GM12878 (cell line): ENCODE data around the gene PDZD2. TPM values are rescaled to one million over a fixed set of nuclear protein-coding genes. Genes with fewer than 3 reads are reported as not detected.

Experiments used
- ATAC-seq: fragments of 200-7000 bp; cut with Tn5 transposase; 3 replicates; pipeline ENCODE4 v1.9.1; 2020; ENCODE audit warnings: mild to moderate bottlenecking, moderate library complexity
- BruUV-seq: library from RNA; stranded (reverse); fragments of 400-500 nt; replicated peaks from 2 replicates; lab custom pipeline; 2021; lab: Mats Ljungman, UMichigan
- CTCF ChIA-PET: fragments of 300-600 bp; sonication (Branson Sonifier 250); formaldehyde crosslinking; extraction: SDS; loops from one replicate; lab custom pipeline; 2021; ENCODE audit warnings: inconsistent platforms; lab: Yijun Ruan, JAX
- POLR2A ChIA-PET: fragments of 350-600 bp; formaldehyde crosslinking; extraction: SDS; loops from one replicate; lab custom pipeline; 2021; ENCODE audit warnings: inconsistent platforms; lab: Charles Lee
- RAD21 ChIA-PET: fragments of 300-600 bp; sonication (Branson Sonifier 250); formaldehyde crosslinking; loops from one replicate; lab custom pipeline; 2023; ENCODE audit warnings: antibody characterized with exemption; ENCODE audit not compliant: unreplicated experiment; lab: Charles Lee
- SMC1A ChIA-PET: fragments of 300-600 bp; sonication (Branson Sonifier 250); formaldehyde crosslinking; loops from one replicate; lab custom pipeline; 2023; ENCODE audit not compliant: unreplicated experiment, uncharacterized antibody; lab: Charles Lee
- DNase-seq: peaks from one replicate; pipeline ENCODE4 v3.0.0-alpha.2; 2011; ENCODE audit warnings: low read depth, low spot score
- FAIRE-seq: peaks from 3 replicates; lab custom pipeline; 2011; peaks lifted over from hg19 to GRCh38; lab: Jason Lieb, UNC
- H2AFZ ChIP-seq: 2 replicates; pipeline ENCODE4 v1.6.0; 2011; ENCODE audit warnings: low read depth, low read length, control low read depth; ENCODE audit not compliant: control insufficient read depth
- H3K27ac ChIP-seq: 2 replicates; pipeline ENCODE4 v1.5.1; 2011; ENCODE audit warnings: control low read depth; ENCODE audit not compliant: control insufficient read depth, insufficient read depth
- H3K27me3 ChIP-seq, 2 experiments: replicated peaks in 1 of 2; 2 replicates each; pipeline versions ENCODE4 v1.6.0 to v1.6.1; 2011; ENCODE audit warnings: low read length in 1 of 2; ENCODE audit not compliant: control insufficient read depth in 2 of 2, insufficient read depth in 2 of 2
- H3K36me3 ChIP-seq, 2 experiments: 2 replicates each; pipeline ENCODE4 v1.5.1; 2011; ENCODE audit warnings: low read length in 1 of 2; ENCODE audit not compliant: control insufficient read depth in 2 of 2, insufficient read depth in 2 of 2
- H3K4me1 ChIP-seq: 2 replicates; pipeline ENCODE4 v1.6.1; 2011; ENCODE audit warnings: mild to moderate bottlenecking, low read length, moderate library complexity, mixed read lengths; ENCODE audit not compliant: control insufficient read depth, insufficient read depth
- H3K4me2 ChIP-seq: 2 replicates; pipeline ENCODE4 v1.6.0; 2011; ENCODE audit warnings: control low read depth; ENCODE audit not compliant: control insufficient read depth, insufficient read depth
- H3K4me3 ChIP-seq: fragments of 200-600 bp; sonication (generic); 2 replicates; pipeline ENCODE4 v1.5.1; 2016
- H3K79me2 ChIP-seq: 2 replicates; pipeline ENCODE4 v1.6.0; 2011; ENCODE audit warnings: low read length; ENCODE audit not compliant: control insufficient read depth, insufficient read depth
- H3K9ac ChIP-seq: 2 replicates; pipeline ENCODE4 v1.8.0; 2011; ENCODE audit warnings: low read length, control low read depth, mixed read lengths; ENCODE audit not compliant: control insufficient read depth, insufficient read depth
- H3K9me3 ChIP-seq: replicated peaks from 3 replicates; pipeline ENCODE4 v1.5.1; 2011; ENCODE audit warnings: mild to moderate bottlenecking, low read length; ENCODE audit not compliant: control insufficient read depth, insufficient read depth
- H4K20me1 ChIP-seq: 2 replicates; pipeline ENCODE4 v1.6.0; 2011; ENCODE audit not compliant: control insufficient read depth, insufficient read depth
- EP300 ChIP-seq, 2 experiments: fragments of 150-350 bp in 1 of 2; IDR thresholded peaks; 2 replicates each; pipeline ENCODE4 v1.6.1; 2011 to 2012; ENCODE audit warnings: low read depth in 2 of 2, low read length in 2 of 2, borderline replicate concordance in 1 of 2, improper control_type of control experiment in 1 of 2, inconsistent platforms in 1 of 2; ENCODE audit not compliant: control insufficient read depth in 1 of 2
- NFYB ChIP-seq: IDR thresholded peaks from 2 replicates; pipeline ENCODE4 v1.6.1; 2011; ENCODE audit warnings: low read depth, mild to moderate bottlenecking, low read length, improper control_type of control experiment, moderate library complexity; ENCODE audit not compliant: insufficient read depth
- NR2F1 ChIP-seq: fragments of 450-650 bp; conservative IDR thresholded peaks from 2 replicates; pipeline ENCODE4 v1.6.1; 2017; ENCODE audit warnings: mild to moderate bottlenecking
- PAX8 ChIP-seq: fragments of 450-650 bp; IDR thresholded peaks from 2 replicates; pipeline ENCODE4 v1.6.1; 2017; ENCODE audit warnings: mild to moderate bottlenecking, moderate library complexity
- RB1 ChIP-seq: fragments of 450-650 bp; formaldehyde crosslinking; IDR thresholded peaks from 2 replicates; pipeline ENCODE4 v1.6.1; 2017; ENCODE audit warnings: mild to moderate bottlenecking, borderline replicate concordance
- SREBF1 ChIP-seq: IDR thresholded peaks from 2 replicates; pipeline ENCODE4 v1.6.1; 2012; ENCODE audit warnings: mild to moderate bottlenecking, low read length
- SREBF2 ChIP-seq: IDR thresholded peaks from 2 replicates; pipeline ENCODE4 v1.6.1; 2012; ENCODE audit warnings: mild to moderate bottlenecking, low read length
- SRF ChIP-seq, 2 experiments: IDR thresholded peaks; 2 replicates each; pipeline ENCODE4 v1.6.1; 2011; ENCODE audit warnings: low read depth in 2 of 2, low read length in 2 of 2, mild to moderate bottlenecking in 1 of 2, moderate library complexity in 1 of 2
- SUZ12 ChIP-seq: fragments of 200-600 bp; sonication (generic); IDR thresholded peaks from one replicate; pipeline ENCODE4 v1.6.1; 2018; ENCODE audit warnings: antibody characterized with exemption, mild to moderate bottlenecking; ENCODE audit not compliant: unreplicated experiment
- YY1 ChIP-seq: IDR thresholded peaks from 2 replicates; pipeline ENCODE4 v1.6.1; 2011; ENCODE audit warnings: low read depth, mild to moderate bottlenecking, low read length
- WGBS: methylation state at CpG from one replicate; pipeline ENCODE4 v1.1.6; 2016; ENCODE audit warnings: low lambda C conversion rate; ENCODE audit not compliant: insufficient replicate concordance, insufficient coverage; ENCODE audit errors: missing lambda C conversion rate; 5-methylcytosine and 5-hydroxymethylcytosine counted together
- in situ Hi-C: fragments of 300-500 bp; cut with MboI; formaldehyde crosslinking; loops from 9 replicates; pipeline ENCODE4 v1.14.3; 2018; ENCODE audit warnings: mixed read lengths
- intact Hi-C: fragments of 100-400 bp; cut with micrococcal nuclease; formaldehyde crosslinking; loops from one replicate; pipeline ENCODE4 v1.14.2; 2022; ENCODE audit not compliant: unreplicated experiment
- polyA plus RNA-seq, 11 experiments: library from polyadenylated mRNA; depleted of rRNA in 4 of 11; unstranded in 6 of 11; stranded (reverse) in 5 of 11; fragments of >200 nt; fragmentation: Nextera tagmentation in 4 of 11; fragmentation: Illumina TruSeq in 1 of 11; extraction: Ambion mirVana in 4 of 11; extraction: Trizol in 1 of 11; gene quantifications; 1 replicate in 1 of 11; 2 replicates in 10 of 11; pipeline versions ENCODE4 v1.2.1 to v1.2.3, GENCODE V29; 2011 to 2016; ENCODE audit warnings: inconsistent platforms in 2 of 11, missing spikeins in 2 of 11, low read depth in 1 of 11
- total RNA-seq, 4 experiments: library from RNA; depleted of rRNA in 3 of 4; stranded (reverse); fragments of >200 nt in 3 of 4; fragmentation: Illumina TruSeq in 1 of 4; extraction: Trizol in 1 of 4; gene quantifications; 2 replicates each; pipeline versions ENCODE4 v1.2.1 to v1.2.3, GENCODE V29; 2013 to 2021
- TF ChIP-seq, protein P1 (sequence below): IDR thresholded peaks from 2 replicates; pipeline ENCODE4 v1.6.1; 2011; ENCODE audit warnings: low read depth, low read length, improper control_type of control experiment, borderline replicate concordance
- TF ChIP-seq, protein P2 (sequence below): IDR thresholded peaks from 2 replicates; pipeline ENCODE4 v1.6.1; 2012; ENCODE audit warnings: mild to moderate bottlenecking, low read depth, low read length
- TF ChIP-seq, protein P3 (sequence below): IDR thresholded peaks from 2 replicates; pipeline ENCODE4 v1.6.1; 2012; ENCODE audit warnings: low read length, inconsistent platforms
- TF ChIP-seq, protein P4 (sequence below): fragments of 450-650 bp; formaldehyde crosslinking; IDR thresholded peaks from 2 replicates; pipeline ENCODE4 v1.5.0; 2022; ENCODE audit warnings: mild to moderate bottlenecking, missing genetic modification characterization

Gene PDZD2
- total and polyA plus RNA-seq, 10 of the 15 experiments (the other 5 are each of a cell fraction or from before 2014, with no cell fraction given) = 0.01 to 0.58 (median 0.29) TPM; not detected in 3

DNA sequence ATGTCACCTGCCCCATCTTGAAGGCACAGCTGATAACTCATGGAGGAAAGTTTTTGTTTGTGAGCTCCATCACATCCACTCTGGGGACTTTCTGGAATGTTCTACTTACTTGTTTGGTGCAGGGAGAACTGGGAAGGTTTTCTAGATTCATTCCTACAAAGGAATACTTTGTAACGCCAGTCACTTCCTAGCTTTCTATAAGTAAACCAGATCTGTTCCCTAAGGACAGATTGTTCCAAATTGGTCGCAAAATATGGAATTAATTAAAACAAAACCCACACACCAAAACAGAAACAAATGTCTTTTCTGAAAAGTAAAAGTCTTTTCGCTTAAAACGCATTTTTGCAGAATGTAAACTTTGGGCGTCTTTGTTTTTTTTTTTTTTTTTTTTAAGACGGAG, 167.6 kb downstream of the PDZD2 start:
- no peaks in the 10 kb centered on the region for H3K36me3 ChIP-seq
- no peak overlapping the region for H2AFZ ChIP-seq
- ChIA-PET RAD21 (no interaction called here), SMC1A (no interaction called here), CTCF (no interaction called here), POLR2A (interaction anchor here (0.7 kb wide), 1 partner anchor 86 kb away, joined by 6 read pairs; no protein-coding TSS in a partner anchor)
- in situ Hi-C loops = no loop called here
- no peaks in the 10 kb centered on the region for H3K79me2 ChIP-seq
- no peak for ATAC-seq
- 58% methylated on average over 5 of the region's 6 CpGs for WGBS
- no peak overlapping the region for H3K27ac ChIP-seq
- no peaks in the 10 kb centered on the region for H3K4me1 ChIP-seq
- no peak for DNase-seq
- no peak overlapping the region for H3K4me3 ChIP-seq
- intact Hi-C loops = loop anchor here (10.0 kb wide), 1 partner anchor 142 kb away; no protein-coding TSS in a partner anchor
- no peak overlapping the region for H3K9ac ChIP-seq
- no peak overlapping the region for H3K4me2 ChIP-seq
- 0 out of 4 replicates have a peak, but pooled peaks cover 0 to 3% of the 10 kb centered on the region in 2 experiments for H3K27me3 ChIP-seq
- no TSS peak for BruUV-seq
- H4K20me1 ChIP-seq = no peaks in the 10 kb centered on the region
- no peaks in the 10 kb centered on the region for H3K9me3 ChIP-seq
- FAIRE-seq = no peak
- TF ChIP-seq PAX8 (no peak), SUZ12 (no peak), NR2F1 (no peak), NFYB (no peak), RB1 (no peak), SRF (IDR thresholded peaks at IDR 0.05; ENCODE audit: low read depth in 2 of 2, low read length in 2 of 2) (no peak), SREBF1 (no peak), EP300 (IDR thresholded peaks at IDR 0.05; ENCODE audit: borderline replicate concordance in 1 of 2, control insufficient read depth in 1 of 2, low read depth in 2 of 2, low read length in 2 of 2) (no peak), SREBF2 (no peak), YY1 (no peak)
- TF ChIP-seq, protein P1, sequence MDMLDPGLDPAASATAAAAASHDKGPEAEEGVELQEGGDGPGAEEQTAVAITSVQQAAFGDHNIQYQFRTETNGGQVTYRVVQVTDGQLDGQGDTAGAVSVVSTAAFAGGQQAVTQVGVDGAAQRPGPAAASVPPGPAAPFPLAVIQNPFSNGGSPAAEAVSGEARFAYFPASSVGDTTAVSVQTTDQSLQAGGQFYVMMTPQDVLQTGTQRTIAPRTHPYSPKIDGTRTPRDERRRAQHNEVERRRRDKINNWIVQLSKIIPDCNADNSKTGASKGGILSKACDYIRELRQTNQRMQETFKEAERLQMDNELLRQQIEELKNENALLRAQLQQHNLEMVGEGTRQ = no peak
- TF ChIP-seq, protein P2, sequence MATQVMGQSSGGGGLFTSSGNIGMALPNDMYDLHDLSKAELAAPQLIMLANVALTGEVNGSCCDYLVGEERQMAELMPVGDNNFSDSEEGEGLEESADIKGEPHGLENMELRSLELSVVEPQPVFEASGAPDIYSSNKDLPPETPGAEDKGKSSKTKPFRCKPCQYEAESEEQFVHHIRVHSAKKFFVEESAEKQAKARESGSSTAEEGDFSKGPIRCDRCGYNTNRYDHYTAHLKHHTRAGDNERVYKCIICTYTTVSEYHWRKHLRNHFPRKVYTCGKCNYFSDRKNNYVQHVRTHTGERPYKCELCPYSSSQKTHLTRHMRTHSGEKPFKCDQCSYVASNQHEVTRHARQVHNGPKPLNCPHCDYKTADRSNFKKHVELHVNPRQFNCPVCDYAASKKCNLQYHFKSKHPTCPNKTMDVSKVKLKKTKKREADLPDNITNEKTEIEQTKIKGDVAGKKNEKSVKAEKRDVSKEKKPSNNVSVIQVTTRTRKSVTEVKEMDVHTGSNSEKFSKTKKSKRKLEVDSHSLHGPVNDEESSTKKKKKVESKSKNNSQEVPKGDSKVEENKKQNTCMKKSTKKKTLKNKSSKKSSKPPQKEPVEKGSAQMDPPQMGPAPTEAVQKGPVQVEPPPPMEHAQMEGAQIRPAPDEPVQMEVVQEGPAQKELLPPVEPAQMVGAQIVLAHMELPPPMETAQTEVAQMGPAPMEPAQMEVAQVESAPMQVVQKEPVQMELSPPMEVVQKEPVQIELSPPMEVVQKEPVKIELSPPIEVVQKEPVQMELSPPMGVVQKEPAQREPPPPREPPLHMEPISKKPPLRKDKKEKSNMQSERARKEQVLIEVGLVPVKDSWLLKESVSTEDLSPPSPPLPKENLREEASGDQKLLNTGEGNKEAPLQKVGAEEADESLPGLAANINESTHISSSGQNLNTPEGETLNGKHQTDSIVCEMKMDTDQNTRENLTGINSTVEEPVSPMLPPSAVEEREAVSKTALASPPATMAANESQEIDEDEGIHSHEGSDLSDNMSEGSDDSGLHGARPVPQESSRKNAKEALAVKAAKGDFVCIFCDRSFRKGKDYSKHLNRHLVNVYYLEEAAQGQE = no peak
- TF ChIP-seq, protein P3, sequence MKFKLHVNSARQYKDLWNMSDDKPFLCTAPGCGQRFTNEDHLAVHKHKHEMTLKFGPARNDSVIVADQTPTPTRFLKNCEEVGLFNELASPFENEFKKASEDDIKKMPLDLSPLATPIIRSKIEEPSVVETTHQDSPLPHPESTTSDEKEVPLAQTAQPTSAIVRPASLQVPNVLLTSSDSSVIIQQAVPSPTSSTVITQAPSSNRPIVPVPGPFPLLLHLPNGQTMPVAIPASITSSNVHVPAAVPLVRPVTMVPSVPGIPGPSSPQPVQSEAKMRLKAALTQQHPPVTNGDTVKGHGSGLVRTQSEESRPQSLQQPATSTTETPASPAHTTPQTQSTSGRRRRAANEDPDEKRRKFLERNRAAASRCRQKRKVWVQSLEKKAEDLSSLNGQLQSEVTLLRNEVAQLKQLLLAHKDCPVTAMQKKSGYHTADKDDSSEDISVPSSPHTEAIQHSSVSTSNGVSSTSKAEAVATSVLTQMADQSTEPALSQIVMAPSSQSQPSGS = no peak
- TF ChIP-seq, protein P4, sequence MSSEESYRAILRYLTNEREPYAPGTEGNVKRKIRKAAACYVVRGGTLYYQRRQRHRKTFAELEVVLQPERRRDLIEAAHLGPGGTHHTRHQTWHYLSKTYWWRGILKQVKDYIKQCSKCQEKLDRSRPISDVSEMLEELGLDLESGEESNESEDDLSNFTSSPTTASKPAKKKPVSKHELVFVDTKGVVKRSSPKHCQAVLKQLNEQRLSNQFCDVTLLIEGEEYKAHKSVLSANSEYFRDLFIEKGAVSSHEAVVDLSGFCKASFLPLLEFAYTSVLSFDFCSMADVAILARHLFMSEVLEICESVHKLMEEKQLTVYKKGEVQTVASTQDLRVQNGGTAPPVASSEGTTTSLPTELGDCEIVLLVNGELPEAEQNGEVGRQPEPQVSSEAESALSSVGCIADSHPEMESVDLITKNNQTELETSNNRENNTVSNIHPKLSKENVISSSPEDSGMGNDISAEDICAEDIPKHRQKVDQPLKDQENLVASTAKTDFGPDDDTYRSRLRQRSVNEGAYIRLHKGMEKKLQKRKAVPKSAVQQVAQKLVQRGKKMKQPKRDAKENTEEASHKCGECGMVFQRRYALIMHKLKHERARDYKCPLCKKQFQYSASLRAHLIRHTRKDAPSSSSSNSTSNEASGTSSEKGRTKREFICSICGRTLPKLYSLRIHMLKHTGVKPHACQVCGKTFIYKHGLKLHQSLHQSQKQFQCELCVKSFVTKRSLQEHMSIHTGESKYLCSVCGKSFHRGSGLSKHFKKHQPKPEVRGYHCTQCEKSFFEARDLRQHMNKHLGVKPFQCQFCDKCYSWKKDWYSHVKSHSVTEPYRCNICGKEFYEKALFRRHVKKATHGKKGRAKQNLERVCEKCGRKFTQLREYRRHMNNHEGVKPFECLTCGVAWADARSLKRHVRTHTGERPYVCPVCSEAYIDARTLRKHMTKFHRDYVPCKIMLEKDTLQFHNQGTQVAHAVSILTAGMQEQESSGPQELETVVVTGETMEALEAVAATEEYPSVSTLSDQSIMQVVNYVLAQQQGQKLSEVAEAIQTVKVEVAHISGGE (CRISPR knock-in tag) = no peak
